COLO829 (cell line): Measurements from ENCODE around the gene MS4A14.
"Not testable (repeated sequence)": the region's sequence is repeated elsewhere in the genome, so short reads cannot be mapped to it uniquely, and the experiment has no call there.

Source experiments
- DNase-seq: peaks from one replicate; pipeline ENCODE4 v3.0.0; 2012; ENCODE audit warnings: low spot score

Gene MS4A14, protein sequence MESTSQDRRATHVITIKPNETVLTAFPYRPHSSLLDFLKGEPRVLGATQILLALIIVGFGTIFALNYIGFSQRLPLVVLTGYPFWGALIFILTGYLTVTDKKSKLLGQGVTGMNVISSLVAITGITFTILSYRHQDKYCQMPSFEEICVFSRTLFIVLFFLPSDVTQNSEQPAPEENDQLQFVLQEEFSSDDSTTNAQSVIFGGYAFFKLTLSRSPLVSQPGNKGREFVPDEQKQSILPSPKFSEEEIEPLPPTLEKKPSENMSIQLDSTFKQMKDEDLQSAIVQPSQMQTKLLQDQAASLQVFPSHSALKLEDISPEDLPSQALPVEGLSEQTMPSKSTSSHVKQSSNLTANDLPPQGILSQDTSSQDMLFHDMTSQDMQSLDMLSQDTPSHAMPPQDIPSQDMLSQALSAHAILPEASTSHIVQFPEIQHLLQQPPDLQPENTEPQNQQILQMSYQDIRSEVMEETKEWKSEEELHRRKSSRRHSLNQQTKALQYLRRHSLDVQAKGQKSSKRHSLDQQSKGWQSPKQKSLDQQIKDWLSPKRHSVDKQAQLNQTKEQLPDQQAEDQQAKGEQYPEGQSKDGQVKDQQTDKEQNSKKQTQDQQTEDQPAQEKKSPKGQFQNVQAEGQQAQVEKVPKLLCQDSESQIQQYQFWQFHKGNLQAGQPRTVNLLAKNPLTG

DNA sequence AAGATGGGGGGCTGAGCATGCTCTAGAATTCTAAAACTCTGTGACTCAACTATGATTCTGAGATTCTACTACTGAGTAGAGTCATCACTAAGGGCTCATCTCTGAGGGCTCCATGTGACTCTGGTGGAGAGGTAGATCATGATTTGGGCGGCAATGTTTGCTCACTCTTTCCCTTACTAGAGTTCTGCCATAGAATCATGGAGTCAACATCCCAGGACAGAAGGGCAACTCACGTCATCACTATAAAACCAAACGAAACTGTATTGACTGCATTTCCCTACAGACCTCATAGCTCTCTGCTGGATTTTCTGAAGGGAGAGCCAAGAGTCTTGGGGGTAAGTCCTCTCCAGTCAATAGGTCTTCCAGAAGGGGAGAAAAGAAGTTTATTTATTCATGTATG lies at the start of gene MS4A14:
MS4A14 (plus strand) TSS at position 78 of the 400 bp plus-strand sequence; CDS start at position 198, 120 bp downstream.
- DNase-seq = no peak

DNA sequence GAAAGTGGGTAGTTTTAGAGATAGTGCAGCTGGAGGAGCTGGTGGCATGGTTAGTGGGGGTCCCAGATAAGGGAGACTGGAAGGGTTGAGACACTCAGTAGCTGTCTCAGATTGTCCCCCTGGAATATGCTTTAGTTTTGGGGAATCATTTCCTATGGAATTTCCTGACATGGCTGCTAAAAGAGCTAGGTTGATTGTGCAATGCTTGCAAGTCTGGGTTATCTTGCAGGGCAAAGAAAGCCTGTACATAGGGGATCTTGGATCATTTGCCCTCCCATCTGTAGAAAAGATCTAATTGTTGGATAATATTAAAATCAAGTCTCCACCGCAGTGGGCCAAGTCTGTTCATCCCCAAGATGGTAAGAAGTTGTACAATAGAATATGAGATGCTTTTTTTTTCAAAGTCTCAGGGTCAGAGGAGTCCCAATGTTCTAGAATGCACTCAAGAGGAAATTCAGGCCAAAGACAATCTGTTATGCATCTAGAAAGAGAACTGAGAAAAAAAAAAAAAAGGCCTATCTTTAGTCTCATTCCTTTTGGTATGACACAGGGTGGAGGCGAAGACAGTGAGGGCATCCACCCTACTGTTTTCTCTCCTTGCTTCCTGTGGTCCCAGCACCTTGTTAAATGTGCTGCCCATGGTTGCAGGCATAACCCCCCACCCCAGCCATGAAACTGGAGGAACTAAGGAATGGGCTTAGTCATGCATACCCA lies 49.0 kb upstream of the MS4A14 start:
- no peak for DNase-seq

DNA sequence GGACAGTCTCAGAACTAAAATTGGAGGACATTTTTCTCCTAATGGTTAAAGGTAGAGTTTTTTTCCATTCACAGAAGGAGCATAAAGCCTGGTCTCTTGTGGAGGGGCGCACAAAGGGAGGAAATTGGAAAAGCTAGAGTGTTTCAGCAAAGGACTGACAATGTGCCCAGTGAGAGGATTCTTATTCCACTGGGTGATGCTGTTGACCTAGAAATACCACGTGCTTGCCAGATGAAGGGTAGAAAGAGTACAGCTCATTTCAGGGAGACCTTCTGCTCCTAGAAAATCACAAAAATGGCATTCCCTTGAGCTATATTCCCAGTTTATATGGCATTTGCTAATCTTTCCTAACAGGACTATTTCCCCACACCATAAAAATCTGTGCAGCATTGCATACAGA lies 48.1 kb upstream of the MS4A14 start:
- no peak for DNase-seq

DNA sequence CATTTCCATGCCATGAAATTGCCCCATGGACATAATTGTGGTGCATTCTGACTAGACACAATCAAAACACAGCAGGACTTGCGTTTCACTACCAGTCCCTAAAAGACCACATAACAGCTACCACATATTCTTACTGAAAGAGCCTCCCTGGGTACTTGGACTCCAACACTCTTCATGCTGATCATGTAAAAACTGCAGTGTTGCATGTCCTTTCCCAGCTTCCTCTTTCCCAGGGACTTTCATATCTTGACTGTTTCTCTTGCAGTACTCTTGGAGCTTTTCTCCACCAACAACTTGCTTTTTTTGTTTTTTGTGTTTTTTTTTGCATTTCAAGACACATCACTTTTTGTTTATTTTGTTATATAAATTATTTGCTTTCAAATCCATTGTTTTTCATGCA lies 46.3 kb upstream of the MS4A14 start:
- no peak for DNase-seq

DNA sequence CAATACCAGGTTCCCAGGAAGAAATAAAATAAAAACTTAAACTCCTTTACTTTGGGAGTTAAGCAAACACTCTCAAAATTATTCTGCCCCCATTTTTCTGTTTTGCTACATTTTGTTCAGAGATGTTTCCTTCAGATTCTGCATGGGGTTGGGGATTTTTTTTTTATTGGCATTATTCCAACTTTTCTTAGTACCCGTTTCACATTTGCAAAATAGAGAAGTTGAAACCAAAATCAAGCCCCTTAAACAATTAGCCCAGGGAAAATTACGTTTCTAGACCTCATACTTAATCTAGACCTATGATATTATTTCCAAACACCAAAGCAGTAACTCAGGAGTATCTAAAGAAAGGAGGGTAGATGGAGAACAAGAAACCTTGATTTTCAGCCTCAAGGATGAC lies 38.5 kb upstream of the MS4A14 start:
- DNase-seq = no peak

DNA sequence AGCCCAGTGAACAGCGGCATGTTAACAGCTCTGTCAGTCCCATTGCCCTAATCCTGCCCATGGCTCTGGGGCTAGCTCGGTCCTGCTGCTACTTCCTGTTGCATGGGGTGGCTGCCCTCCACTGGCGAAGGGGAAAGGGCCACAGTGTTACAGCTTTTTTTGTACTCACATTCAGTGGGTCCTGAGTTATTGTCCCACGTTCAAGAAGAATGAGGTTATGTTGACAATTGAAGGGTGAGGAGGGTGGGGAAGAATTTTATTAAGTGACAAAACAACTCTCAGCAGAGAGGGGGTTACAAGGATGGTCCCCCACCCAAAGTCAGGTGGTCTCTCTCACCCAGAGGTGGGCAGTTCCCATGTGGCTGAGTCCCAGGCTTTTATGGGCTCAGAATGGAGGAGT lies 35.6 kb upstream of the MS4A14 start:
- no peak for DNase-seq

DNA sequence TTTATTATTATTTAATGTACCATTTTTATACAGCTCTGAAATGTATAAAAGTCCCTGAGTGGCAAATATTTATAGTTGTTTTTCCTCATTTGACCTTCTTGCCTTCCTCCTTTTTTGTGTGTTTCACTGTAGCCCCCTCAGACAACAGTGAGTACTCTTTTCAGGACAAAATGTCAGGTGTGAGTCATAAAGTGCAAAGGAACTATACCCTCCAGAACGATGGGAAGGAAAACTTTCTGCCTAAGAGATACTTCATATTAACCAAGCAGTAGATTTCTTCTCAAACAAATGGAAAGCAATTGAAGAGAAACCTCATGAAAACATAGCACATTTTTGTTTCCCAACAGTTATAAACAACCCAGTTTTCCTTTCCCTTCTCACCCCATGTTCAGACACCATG lies 34.0 kb upstream of the MS4A14 start:
- peak; percentile 52 for DNase-seq

DNA sequence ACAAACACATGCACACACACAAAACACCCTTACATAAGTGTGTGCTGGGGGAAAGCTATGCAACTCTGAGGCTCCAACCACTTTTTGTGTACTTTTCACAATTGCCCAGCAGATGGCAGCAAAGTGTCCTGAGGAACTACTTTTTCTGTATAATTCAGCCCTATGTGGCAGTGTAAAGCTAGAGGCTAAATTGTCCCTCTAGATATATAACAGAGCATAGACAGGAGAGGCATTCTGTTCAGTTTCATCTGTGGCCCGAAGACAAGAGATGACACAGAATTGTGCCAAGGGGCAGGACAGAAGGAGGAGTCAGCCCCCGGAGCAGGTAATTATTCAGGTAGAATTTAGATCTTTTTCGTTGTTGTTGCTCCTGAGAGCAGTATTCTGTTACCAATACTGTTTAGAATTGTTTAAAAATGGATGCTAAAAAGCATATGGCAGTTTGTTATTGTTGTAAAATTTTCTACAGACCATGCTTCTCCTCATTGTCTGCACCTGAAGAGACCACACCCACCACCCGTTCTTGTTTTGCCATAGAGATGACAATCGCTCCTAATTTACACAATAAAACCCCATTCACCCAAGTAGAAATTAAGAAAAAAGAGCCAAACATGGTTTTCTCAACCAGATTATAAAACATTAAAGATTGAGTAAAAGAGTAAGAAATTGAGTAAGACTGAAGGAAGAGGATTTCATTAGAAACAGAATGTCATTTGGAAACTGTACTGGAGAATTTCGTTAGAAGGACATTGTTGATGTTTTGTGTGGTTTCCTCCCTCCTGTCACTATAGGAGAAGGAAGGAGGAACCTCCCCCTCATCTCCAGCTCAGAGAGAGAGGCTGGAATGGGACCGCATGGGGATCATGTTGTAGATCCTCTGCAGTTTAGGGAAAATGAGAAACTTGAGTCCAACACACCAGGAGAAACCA lies 32.5 kb upstream of the MS4A14 start:
- DNase-seq = peak; percentile 82

DNA sequence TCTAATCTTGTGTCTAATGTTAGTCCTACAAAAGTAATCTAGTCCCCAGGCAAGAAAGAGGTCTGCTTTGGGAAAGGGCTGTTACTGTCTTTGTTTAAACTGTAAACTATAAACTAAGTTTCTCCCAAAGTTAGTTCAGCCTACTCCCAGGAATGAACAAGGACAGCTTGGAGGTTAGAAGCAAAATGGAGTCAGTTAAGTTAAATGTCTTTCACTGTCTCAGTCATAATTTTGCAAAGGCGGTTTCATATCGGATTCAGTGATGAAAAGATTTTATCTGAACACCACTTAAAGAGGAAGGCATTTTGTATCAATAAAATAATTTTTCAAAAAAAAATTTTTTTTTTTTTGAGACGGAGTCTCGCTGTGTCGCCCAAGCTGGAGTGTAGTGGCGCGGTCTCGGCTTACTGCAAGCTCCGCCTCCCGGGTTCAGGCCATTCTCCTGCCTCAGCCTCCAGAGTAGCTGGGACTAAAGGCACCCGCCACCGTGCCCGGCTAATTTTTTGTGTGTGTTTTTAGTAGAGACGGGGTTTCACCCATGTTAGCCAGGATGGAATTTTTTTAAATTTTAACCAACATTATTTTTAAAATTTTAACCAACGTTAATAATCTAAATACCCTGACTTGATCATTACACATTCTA lies 29.9 kb upstream of the MS4A14 start:
- DNase-seq = not testable (repeated sequence)

DNA sequence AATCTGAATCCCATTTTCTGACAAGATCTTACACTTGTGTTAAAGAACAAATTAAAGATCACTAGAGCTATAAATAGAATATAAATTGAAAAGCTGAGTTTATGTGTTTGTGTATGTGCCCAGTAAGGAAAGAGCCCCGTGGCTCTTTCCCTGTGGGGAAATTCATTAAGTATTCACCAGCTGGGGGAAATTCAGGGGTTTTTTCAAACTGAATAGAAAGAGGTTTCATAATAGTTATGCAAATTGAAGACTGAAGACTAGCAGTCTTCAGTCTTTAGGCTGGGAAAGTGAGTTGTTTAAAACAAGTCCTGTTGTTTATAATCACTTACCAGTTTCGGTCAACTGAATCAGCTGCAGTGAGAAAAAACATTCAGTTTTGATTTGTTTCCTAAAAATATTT lies 29.2 kb upstream of the MS4A14 start:
- no peak for DNase-seq

DNA sequence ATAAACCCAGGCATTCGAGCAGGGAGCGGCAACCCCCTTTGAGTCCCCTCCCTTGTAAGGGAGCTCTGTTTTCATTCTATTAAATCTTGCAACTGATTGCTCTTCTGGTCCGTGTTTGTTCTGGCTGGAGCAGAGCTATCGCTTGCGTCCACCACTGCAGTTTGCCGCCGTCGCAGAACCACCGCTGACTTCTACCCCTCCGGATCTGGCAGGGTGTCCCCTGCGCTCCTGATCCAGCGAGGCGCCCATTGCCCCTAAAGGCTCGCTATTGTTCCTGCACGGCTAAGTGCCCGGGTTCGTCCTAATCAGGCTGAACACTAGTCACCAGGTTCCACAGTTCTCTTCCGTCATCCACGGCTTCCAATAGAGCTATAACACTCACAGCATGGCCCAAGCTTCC lies 28.4 kb upstream of the MS4A14 start:
- no peak for DNase-seq

DNA sequence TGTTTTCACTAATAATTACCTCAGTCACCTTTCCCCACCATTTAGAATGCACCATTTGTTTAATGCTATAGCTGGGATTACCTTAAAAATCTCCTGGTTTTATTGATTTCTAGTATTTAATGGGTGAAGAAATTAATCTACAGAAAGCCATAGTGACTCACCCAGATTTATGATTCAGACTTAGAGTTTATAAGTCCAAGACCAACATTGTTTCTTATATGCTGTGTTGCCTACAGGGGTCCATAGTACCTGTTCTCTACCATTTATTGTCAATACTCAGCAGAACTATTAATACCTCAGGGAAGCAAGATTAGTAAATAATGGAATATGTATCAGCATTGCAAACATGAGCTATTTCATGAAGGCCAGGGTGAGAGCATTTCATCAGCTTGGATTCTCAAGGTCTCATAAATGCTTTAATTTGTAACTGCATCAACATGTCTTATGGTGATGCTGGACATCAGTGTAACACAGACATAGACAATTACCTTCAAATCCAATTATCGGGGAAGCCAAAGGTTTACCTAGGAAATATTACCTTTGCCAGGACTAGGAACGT lies 25.9 kb upstream of the MS4A14 start:
- no peak for DNase-seq

DNA sequence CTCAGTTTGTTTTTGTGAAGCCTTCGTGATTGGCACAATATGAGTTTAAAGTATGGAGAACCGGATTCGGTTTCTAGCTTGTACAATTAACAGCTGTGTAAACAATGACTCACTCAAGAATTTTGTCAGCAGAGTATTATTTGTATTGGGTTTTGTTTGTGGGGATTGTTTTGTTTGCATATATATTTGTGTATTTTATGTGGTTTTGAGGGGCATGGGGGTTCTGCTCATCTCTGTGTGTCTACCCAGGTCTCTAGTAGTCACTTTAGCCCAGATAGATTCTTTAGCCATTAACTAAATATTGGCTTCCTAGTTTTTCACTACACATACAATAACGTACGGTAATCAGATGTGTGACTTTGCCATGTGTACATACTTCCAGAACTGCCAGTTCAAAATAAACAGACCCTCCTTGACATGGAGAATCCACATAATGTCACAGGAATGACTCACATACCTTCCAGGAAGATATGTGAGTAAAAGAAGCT lies 25.4 kb upstream of the MS4A14 start:
- DNase-seq = no peak

DNA sequence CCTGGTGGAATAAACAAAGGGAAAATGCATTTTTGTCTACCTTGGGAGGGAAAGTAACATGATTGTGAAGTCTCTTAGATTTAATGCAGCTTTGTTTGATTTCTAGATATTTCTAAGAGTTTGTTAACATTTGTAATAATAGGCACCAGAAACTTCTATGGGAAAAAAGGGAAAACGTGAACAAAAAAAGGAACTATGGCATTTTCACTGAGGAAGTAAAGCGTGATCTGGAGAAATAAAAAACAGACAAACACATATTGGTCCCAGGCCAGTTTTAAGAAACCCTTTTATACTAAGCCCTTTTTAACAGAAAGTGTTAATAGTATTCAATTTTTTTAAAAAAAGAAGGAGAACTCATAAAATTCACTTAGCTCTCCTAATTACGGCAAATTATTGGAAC lies 24.9 kb upstream of the MS4A14 start:
- DNase-seq = no peak

DNA sequence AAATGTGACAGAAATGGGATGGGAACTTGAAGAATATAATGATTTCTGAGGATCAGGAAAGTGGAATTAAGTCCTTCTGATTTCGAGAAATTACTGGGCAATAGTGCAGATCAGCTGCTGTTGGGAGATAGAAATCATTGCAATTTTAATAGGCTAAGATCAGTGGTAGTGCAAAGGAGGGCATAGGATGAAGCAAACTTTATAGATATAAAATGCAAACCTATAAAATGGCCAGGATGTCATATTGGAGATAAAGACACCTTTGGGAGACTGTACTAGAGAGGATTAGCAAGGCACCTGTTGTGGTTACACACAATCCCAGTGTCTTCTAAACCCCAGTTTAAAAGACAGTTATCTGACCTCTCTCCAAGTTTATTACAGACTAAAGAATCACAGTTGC lies 24.4 kb upstream of the MS4A14 start:
- no peak for DNase-seq

DNA sequence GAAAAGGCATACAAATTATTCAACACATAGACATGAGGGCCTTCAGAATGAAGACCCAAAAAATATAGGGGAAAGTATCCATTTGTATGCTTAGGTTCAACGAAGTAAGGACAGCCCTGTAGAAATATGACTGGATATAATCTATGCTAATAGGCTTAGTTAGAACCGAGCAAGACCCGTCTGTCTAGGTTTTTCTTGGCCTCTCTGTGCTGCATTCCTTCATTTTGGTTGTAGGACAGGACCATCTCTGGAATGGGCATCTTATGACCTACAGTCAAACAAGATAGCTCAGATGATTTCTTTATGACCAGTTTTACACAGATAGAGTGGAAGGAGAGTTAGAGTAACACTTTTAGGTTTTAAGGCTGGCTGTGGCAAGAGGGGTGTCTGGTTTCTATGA lies 23.5 kb upstream of the MS4A14 start:
- DNase-seq = no peak

DNA sequence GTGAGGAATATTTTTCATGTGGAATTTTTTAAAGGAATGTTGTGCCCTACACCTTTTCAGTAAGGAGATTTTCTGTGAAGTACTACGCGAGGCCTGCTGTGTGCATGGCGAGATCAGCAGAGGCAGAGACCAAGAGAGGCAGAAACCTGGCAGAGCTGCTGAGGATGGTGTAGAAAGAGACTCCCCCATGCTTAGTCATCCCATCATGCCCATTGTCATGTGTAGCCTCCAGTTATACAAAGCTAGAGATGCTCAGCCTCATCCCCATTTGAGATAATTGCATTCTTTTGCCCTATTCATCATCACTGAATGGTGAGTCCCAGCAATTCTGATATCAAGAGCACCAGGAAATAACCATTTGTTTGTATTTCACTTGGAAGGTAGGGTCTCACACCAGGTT lies 20.9 kb upstream of the MS4A14 start:
- DNase-seq = no peak

DNA sequence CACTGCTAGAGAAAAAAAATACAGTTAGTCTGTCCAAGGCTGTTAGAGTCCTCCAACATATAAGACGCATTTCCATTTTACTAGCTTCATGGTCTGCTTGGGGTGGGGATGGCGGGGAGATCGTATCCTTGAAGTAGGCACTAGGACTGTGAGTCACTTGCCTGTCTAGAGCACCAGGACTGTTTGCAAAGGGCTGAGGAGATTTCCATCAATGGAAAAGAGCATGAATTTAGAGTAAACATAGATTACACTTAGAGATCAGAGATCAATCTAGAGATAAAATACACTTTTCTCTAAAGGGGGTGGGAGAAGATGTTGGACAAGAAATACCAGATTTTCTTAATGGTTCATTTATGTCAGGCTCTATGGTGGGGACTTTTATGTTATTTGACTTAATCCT lies 19.7 kb upstream of the MS4A14 start:
- DNase-seq = no peak

DNA sequence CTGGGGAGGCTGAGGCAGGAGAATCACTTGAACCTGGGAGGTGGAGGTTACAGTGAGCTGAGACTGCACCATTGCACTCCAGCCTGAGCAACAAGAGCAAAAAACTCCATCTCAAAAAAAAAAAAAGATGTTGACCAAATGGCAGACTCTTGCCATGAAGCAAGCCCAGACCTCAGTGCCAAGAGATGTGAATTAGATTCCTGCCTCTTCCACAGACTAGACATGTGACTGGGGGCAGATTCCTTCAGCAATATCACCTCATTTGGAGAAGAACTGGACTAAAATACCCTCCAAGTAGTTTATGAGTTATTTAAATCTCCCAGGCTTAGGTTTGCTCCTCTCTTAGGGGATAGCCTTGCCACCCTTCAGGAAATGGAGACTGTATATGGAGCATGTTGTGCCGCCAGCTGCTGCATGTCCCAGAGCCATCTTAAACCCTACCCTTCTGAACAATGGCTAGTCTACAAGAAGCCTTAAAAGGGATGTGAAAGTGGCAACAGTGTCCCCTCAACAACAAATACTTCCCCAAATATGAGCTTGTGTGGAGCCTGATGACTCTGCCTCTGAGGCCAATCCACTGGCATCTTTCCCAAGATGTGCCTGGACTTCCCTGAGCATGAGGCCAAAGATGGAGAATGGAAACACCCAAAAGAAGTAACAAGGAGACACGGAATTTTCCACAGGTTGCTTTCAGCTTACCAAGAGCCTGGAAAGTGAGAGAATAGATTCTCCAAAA lies 18.7 kb upstream of the MS4A14 start:
- no peak for DNase-seq

DNA sequence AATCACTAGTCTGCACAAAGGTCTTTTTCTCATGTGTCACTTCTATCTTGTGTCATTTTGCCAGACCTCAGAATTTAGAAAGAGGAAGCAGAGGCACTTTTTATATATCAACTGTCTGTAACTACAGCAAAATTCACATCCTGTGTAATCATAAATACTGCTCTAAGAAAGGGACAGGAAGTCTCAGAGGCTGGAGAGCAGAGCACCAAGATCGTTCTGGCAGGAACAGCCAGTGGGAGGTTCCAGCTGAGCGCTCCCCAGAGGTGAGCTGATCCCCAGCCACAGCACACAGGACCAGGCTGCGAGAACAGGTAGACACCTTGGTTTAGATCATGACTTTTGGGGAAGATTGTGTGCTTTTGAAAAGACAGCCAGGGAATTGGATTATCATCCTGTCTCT lies 17.9 kb upstream of the MS4A14 start, which contains the start of gene MS4A7:
MS4A7 (plus strand) TSS at position 179 of the 400 bp plus-strand sequence. CDS start 4,610 bp downstream, outside the sequence.
- no peak for DNase-seq
